Measurements from ENCODE around the gene SPATA1.
A peak's percentile ranks its signal among the peaks of the same experiment; 100 is the strongest.

The SPATA1 gene

DNA sequence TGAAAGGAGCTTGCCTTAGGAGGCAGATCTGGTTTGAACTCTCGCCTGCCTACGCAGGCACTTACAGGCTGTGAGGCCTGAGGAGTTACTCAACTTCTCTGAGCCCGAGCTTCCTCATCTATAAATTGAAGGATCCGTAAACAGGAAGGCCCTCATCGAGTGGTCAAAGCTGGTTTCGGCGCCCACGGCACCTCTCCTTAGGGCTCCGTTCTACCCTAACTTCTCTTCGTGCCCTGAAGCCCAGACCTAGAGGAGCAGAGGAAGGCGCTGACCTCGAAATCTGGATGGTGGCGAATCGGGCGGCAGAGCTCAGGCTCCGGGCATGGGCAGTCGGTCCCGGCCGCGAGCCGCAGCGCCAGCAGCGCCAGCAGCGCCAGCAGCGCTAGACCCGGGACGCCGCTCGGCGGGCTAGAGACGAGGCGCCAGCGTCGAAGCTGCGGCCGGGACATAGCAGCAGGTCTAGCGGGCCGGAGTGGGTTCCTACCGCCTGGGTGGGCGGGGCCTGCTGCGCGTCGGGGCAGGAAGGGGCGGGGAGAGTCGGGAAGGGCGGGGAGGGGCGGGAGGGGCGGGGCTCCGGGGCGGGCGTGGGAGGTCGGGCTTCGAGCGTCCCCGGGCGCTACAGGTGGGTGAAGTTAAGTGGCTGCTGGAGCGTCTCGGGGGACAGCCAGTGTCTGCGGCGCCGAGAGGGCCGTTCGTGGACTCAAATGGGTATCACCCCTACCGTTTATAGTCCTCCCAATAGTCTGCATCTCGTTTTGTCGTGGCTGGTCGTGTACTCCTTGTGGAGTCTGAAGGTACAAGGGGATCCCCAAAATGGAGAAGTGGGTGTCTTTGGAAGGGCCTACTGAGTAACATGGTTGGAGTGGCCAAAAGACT lies 68.0 kb downstream of the SPATA1 start, which contains the start of gene CTBS:
Gene CTBS (minus strand): TSS at position 474 of the 876 bp plus-strand sequence. CDS start 25 bp downstream, at position 449.
- Mint-ChIP-seq H3K4me3 (peak within 1 kb of the TSS; percentile 93), H3K27me3 (ENCODE audit: low read depth, poor library complexity) (peaks cover 4% of the 10 kb centered on the region), H3K9me3 (peaks cover 3% of the 10 kb centered on the region), H3K4me1 (peaks cover 38% of the 10 kb centered on the region), H3K36me3 (ENCODE audit: low read depth) (peaks cover 18% of the 10 kb centered on the region), H3K27ac (peak within 1 kb of the TSS; percentile 92)
- TF ChIP-seq, protein P1, sequence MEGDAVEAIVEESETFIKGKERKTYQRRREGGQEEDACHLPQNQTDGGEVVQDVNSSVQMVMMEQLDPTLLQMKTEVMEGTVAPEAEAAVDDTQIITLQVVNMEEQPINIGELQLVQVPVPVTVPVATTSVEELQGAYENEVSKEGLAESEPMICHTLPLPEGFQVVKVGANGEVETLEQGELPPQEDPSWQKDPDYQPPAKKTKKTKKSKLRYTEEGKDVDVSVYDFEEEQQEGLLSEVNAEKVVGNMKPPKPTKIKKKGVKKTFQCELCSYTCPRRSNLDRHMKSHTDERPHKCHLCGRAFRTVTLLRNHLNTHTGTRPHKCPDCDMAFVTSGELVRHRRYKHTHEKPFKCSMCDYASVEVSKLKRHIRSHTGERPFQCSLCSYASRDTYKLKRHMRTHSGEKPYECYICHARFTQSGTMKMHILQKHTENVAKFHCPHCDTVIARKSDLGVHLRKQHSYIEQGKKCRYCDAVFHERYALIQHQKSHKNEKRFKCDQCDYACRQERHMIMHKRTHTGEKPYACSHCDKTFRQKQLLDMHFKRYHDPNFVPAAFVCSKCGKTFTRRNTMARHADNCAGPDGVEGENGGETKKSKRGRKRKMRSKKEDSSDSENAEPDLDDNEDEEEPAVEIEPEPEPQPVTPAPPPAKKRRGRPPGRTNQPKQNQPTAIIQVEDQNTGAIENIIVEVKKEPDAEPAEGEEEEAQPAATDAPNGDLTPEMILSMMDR (IDR thresholded peaks at IDR 0.05): no peak
- DNase-seq: peak; percentile 91

DNA sequence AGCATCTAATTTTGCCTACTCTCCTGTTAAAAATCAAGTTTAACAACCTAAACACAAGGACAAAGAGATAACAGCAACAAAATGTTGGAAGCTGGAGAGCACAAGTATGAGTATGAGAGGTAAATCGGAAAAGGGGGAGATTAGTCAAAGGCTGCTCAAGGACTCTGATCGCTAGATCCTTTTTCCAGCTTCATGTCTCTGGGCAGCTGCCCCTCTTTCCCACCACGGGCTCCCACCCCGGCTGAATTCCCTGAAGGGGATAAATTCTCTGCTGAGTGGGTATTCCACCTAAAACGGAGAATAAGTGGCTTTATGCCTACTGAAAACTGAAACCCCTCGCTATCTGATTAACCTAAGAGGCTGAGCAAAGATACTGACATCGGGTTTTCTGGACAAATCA lies 68.8 kb downstream of the SPATA1 start:
- H3K36me3 Mint-ChIP-seq (ENCODE audit: low read depth): peaks cover 15% of the 10 kb centered on the region
- H3K27ac Mint-ChIP-seq: no peak overlapping the region
- no peak for DNase-seq
- H3K9me3 Mint-ChIP-seq: peaks cover 3% of the 10 kb centered on the region
- peak overlapping the region; percentile 83 for H3K4me3 Mint-ChIP-seq
- H3K27me3 Mint-ChIP-seq (ENCODE audit: low read depth, poor library complexity): peaks cover 4% of the 10 kb centered on the region
- TF ChIP-seq, protein P1 (IDR thresholded peaks at IDR 0.05): no peak
- peaks cover 38% of the 10 kb centered on the region for H3K4me1 Mint-ChIP-seq

DNA sequence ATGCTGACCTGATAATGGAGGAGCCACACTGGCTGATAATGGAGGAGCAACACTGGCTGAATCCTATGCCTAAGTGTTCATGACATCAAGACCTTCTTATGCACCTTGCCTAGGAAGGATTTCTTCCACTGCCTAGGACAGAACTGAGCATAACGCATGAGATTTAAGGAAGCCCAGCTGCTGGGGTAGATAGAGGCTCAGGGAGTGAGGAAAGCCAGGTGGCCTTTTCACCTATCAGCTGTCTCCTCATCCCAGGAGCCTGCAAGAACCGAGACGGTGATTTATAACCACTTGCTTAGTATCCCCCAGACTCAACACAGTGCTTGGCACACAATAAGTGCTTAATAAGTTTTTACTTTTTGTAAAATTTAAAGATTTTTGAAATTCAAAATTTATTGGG lies 75.5 kb downstream of the SPATA1 start:
- DNase-seq: no peak
- Mint-ChIP-seq H3K27ac (no peak overlapping the region), H3K36me3 (ENCODE audit: low read depth) (no peaks in the 10 kb centered on the region), H3K4me1 (peaks cover 13% of the 10 kb centered on the region), H3K27me3 (ENCODE audit: low read depth, poor library complexity) (peaks cover 5% of the 10 kb centered on the region), H3K4me3 (no peak overlapping the region), H3K9me3 (peaks cover 20% of the 10 kb centered on the region)
- TF ChIP-seq, protein P1 (IDR thresholded peaks at IDR 0.05): no peak

DNA sequence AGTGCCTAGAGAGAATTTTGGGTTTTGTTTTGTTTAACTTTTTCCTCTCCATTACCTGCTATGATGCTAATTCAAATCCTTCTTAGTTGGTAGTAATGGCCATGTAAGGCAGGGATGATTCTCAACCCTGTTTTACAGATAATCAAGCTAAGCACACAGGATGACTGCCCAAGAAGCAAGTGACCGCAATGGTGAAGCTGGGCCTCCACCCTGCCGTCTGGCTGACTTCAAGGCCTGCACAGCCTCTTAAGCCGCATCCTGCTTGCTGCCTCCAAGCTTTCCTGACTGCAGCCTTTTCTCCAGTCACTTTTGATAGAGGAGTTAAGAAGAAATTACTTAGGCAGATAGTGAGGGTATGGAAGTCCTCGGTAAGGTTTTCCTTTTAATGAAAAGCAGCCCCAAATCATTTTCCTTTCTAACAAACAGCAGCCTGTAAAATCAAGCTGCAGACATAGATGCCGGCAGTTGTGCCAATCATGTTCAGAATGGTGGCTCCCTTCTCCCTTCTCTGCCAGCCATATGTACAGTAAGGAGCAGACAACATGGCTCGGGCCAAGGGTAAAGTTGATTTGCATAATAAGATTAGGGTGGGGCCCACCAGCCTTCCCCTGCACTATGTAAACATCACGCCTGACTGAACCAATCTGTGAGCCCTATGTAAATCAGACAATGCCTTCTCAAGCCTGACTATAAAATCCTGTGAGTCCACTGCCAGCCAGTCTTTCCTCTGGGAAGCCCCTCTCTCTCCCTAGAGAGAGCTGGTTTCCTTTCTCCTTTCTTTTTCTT lies 76.8 kb downstream of the SPATA1 start:
- TF ChIP-seq, protein P1 (IDR thresholded peaks at IDR 0.05): no peak
- Mint-ChIP-seq H3K27ac (peak overlapping the region; percentile 46), H3K27me3 (ENCODE audit: low read depth, poor library complexity) (peaks cover 5% of the 10 kb centered on the region), H3K4me3 (no peak overlapping the region), H3K4me1 (peaks cover 13% of the 10 kb centered on the region), H3K9me3 (peaks cover 20% of the 10 kb centered on the region), H3K36me3 (ENCODE audit: low read depth) (no peaks in the 10 kb centered on the region)
- peak; percentile 14 for DNase-seq

DNA sequence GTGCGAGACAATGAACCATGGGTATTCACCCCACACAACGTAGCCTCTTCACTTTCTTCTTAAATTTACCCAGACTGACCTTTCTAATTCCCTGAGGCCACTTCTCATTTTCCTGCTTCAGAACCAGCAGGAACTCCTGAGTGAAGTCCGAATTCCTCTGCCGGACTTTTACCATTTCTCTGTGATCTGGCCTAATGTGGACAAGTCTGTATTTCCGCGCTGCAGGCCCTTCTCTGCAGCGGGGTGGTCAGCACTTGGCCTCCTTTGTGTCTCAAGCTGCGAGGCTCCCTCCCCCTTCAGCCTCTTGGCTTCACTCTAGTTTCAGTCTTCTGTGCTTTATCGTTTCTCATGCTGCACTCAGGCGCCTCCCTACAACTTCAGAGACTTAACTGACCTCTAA lies 77.5 kb downstream of the SPATA1 start:
- Mint-ChIP-seq H3K36me3 (ENCODE audit: low read depth) (no peaks in the 10 kb centered on the region), H3K4me1 (peaks cover 13% of the 10 kb centered on the region), H3K4me3 (no peak overlapping the region), H3K27ac (peak overlapping the region; percentile 46), H3K9me3 (peaks cover 20% of the 10 kb centered on the region), H3K27me3 (ENCODE audit: low read depth, poor library complexity) (peaks cover 5% of the 10 kb centered on the region)
- TF ChIP-seq, protein P1 (IDR thresholded peaks at IDR 0.05): no peak
- DNase-seq: no peak
